LNCaP clone FGC (cell line): Measurements from ENCODE around the gene P2RX4.
"Not testable (repeated sequence)": the region's sequence is repeated elsewhere in the genome, so short reads cannot be mapped to it uniquely, and the experiment has no call there.

ENCODE experiments used
- DNase-seq: peaks from one replicate; pipeline ENCODE4 v3.0.0-alpha.2; 2011; ENCODE audit warnings: low read depth
- H3K4me3 ChIP-seq: 2 replicates; pipeline ENCODE4 v1.5.1; 2011; ENCODE audit warnings: mild to moderate bottlenecking, low read depth, low read length, control low read depth
- CTCF ChIP-seq: IDR thresholded peaks from 2 replicates; pipeline ENCODE4 v1.5.1; 2012; ENCODE audit warnings: mild to moderate bottlenecking; ENCODE audit not compliant: control insufficient read depth, insufficient read depth; ENCODE audit errors: extremely low read depth

Gene P2RX4

GRCh38 chr12:121189131-121189530 lies 20.8 kb upstream of the P2RX4 start:
- no peak for TF ChIP-seq CTCF

GRCh38 chr12:121189619-121190155 lies 20.2 kb upstream of the P2RX4 start:
- no peak for TF ChIP-seq CTCF
- no peak overlapping the region for H3K4me3 ChIP-seq
- DNase-seq, result no peak

More at GRCh38 chr12:121189131-121189530, 20.8 kb upstream of the P2RX4 start:
- H3K4me3 ChIP-seq, result no peak overlapping the region
- no peak for DNase-seq

GRCh38 chr12:121190523-121191031 lies 19.4 kb upstream of the P2RX4 start:
- no peak for DNase-seq
- no peak overlapping the region for H3K4me3 ChIP-seq

GRCh38 chr12:121191151-121191550 lies 18.8 kb upstream of the P2RX4 start:
- TF ChIP-seq CTCF, result no peak
- no peak overlapping the region for H3K4me3 ChIP-seq
- DNase-seq, result no peak

More at GRCh38 chr12:121190523-121191031, 19.4 kb upstream of the P2RX4 start:
- TF ChIP-seq CTCF, result no peak

- DNase-seq, result no peak
- no peak for TF ChIP-seq CTCF
- H3K4me3 ChIP-seq, result no peak overlapping the region
Observed at GRCh38 chr12:121196902-121197301, 13.0 kb upstream of the P2RX4 start.

GRCh38 chr12:121198949-121199348 lies 11.0 kb upstream of the P2RX4 start:
- H3K4me3 ChIP-seq, result no peak overlapping the region
- no peak for DNase-seq

GRCh38 chr12:121201140-121201539 lies 8.8 kb upstream of the P2RX4 start:
- not testable (repeated sequence) for DNase-seq

More at GRCh38 chr12:121198949-121199348, 11.0 kb upstream of the P2RX4 start:
- TF ChIP-seq CTCF, result no peak

More at GRCh38 chr12:121201140-121201539, 8.8 kb upstream of the P2RX4 start:
- H3K4me3 ChIP-seq, result not testable (repeated sequence)
